Cardiac ventricle fibroblast (primary cell): ENCODE measurements around the gene HPCA. TPM values are rescaled to one million over a fixed set of nuclear protein-coding genes. Genes with fewer than 3 reads are reported as not detected.

Experiments
- total RNA-seq: library from RNA; depleted of rRNA; stranded (reverse); fragments of >200 nt; gene quantifications from 2 replicates; pipeline ENCODE4 v1.2.3, GENCODE V29; 2015

HPCA gene
- total RNA-seq = not detected in 2 replicates

DNA sequence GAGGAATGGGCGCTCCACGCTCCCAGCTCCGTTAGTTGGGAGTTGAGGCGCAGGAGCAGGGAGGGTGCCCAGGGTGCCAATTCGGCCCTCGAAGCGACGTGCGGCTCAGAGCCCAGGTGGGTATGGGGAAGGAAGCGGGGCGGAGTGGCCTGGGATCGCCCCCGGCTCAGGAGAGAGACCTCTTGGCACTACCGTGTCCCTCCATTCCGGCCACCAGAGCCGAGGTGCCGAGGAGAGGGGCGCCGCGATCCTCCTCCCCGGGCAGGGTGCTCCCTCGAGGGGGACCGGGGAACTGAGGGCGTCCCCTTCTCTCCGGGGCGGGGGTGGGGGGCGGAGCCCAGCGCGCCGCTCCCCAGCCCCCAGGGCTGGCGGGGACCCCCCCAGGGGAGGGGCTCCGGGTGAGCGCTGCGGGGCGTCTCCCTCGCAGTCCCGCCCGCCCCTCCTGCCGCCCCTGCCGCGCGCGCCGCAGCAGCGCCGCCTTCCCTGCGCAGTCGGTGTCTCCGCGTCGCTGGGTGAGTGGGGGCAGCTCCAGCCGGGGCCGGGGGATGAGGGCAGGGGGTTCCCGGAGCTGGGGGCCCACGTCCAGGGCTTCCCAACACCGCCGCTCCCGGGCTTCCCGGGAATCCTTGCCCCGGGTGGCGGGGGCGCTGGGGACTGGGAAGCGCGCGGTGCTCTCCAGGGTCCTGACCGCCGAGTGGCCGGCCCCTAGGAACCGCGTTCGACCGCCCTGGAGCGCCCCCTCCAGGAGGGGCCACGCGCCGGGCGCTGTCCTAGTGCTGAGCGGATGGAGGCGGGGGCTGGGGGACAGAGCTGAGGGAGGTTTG, at the start of gene HPCA:
Gene HPCA, plus strand, starts transcription at position 488 of the 824 bp plus-strand sequence. CDS start 2,408 bp downstream, outside the sequence.

DNA sequence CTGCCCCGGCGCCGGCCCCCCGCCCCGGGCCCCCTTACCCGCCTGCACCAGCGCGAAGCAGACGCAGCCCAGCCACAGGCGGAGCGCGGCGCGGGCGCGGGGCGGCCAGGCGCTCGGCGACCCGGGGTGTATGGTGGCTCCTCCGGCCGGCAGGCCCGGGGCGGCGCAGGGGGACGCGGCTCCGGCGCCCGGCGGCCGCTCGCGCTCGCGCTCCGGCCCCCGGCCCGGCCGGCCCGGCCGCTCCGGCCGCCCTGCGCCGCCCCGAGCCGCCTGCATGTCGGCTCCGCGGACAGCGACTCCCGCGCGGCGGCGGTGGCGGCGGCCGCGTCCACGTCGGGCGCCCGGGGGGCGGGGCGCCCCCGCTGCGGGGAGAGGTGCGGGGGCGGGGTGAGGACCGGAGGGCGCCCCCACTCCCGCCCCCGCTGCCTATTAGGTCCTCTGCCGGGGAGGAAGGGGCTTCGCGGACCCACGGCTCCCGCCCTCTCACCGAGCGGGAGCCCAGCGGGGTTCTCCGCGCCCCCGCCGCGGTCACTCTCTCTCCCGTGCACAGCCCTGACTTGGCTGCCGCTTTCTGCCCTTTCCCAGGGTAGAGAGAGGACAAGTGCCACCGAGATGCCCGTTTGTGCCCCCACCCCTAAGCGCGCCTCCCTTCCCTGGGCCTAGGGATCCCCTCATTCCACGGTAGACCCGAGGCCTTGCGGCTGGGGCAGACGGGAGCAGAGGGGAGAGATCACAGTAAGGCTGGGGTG, 15.5 kb upstream of the HPCA start, which contains the start of gene FNDC5:
Gene FNDC5, minus strand, starts transcription at position 298 of the 749 bp plus-strand sequence.

DNA sequence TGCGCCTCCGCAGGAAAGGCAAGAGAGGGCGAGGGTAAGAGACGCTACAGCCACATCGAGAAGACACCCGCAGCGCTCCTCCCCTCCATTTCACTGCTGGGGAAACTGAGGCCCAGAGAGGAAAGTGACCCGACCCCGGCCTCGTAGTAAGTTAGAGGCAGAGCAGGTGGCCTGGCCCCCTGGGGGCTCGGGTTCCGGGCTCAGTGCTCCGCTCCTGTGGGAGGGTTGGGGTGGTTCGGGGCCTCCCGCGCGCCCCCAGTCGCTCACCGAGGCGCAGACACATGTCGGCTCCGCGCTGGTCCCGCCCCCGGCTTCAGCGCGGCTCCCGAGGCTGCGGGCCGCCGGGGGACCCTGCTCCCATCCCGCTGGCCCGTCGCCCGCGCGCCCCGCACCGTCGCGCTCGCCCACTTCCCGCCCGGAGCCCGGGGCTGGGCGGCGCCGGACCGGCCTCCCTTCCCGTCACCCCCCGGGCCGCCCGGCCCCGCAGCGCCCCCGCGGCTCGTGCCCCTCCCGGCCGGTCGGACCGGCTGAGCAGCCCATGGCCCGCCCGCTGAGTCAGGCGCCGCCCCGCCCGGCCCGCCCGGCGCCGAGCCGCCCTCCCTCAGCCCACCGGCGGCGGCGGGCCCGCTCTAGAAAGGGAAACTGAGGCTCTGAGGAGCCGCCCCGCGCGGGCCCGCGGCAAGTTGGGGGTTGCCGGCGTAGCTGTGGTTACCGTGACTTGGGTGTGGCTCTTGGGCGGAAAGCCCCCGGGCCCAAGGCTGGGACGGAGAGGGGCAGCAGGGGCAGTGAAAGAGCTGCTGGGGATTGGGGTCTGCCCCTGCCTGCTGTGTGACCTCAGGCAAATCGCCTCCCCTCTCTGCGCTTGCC, 14.9 kb downstream of the HPCA start, which contains the start of gene TMEM54:
Gene TMEM54, minus strand, starts transcription at position 434 of the 867 bp plus-strand sequence. Its CDS starts 151 bp downstream, at position 283.

Other genes starting within 250 kb of the HPCA start
- 15.7 and 16.5 TPM in 2 replicates for gene ZBTB8OS, start 235.9 kb upstream of the HPCA start, total RNA-seq
- gene RBBP4, start 235.3 kb upstream of the HPCA start, total RNA-seq = 93.0 and 97.3 TPM in 2 replicates
- 42.6 and 43.4 TPM in 2 replicates for gene SYNC, start 183.7 kb upstream of the HPCA start, total RNA-seq
- gene YARS1, start 69.1 kb upstream of the HPCA start, total RNA-seq = 53.9 and 64.1 TPM in 2 replicates
- 12.9 and 14.2 TPM in 2 replicates for gene S100PBP, start 68.8 kb upstream of the HPCA start, total RNA-seq
- gene FNDC5, start 15.6 kb upstream of the HPCA start, total RNA-seq = 1.00 and 1.3 TPM in 2 replicates
- gene TMEM54, start 14.9 kb downstream of the HPCA start, total RNA-seq = 23.2 and 33.4 TPM in 2 replicates
- gene RNF19B, start 78.3 kb downstream of the HPCA start, total RNA-seq = 2.6 and 5.1 TPM in 2 replicates
- gene AK2, start 150.4 kb downstream of the HPCA start, total RNA-seq = 119 and 136 TPM in 2 replicates
- 1.2 and 6.0 TPM in 2 replicates for gene AZIN2, start 194.7 kb downstream of the HPCA start, total RNA-seq